HG03432 (cell line): ENCODE measurements around the gene RPL5.
A peak's percentile ranks its signal among the peaks of the same experiment; 100 is the strongest.

Experiments used
- ATAC-seq: cut with Tn5 transposase; IDR thresholded peaks from one replicate; pipeline ENCODE4 v1.9.1; 2021; ENCODE audit warnings: mild to moderate bottlenecking, moderate library complexity; ENCODE audit not compliant: unreplicated experiment

The RPL5 gene

DNA sequence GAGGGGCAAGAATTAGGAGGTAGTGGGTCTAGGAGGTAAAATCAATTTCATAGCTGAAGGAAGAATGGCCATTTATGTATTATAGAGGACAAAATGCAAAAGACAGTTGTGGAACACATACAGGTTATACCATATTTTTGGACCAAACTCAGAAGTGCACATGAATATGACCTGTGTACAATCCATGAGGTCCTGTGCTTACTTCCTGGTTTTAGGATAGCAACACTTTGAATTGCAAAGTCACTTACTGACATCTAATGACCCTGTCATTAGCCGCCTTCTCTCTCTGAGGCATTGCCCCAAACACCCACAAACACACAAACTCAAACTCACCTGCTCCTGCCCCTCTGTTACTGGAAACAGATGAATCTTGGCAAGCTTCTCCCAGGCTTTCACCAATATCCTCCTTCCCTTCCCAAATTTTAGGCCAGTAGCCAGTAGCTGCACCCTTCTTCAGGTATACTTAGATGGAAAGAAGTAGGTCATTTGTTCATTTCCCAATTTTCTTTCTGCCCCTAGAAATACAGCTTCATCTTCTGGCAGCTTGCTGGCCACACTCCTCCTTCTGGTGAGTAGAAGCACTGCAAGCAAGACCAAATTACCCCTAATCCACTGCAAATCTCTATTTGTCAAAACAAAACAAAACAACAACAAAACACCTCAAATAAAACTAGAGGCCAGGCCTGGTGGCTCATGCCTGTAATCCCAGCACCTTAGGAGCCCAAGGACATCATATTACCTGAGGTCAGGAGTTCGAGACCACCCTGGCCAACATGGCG, 13.7 kb upstream of the RPL5 start:
- ATAC-seq = peak; percentile 79

DNA sequence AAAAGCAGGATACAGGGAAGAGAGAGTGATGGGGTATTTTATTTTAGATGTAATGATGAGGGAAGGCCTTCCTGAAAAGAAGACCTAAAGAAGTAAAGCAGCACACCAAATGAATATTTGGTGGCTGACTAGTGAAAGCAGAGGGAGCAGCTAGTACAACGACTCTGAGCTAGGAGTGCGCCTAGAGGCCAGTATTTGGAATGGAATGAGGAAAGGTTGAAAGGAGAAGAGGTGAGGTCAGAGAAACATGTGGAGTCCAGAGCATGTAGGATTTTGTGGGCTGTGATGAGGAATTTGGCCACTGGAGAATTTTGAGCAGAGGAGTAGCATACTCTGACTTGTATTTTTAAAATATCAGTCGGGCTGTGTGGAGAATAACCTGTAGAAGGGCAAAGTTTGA, 11.8 kb upstream of the RPL5 start:
- ATAC-seq = no peak

DNA sequence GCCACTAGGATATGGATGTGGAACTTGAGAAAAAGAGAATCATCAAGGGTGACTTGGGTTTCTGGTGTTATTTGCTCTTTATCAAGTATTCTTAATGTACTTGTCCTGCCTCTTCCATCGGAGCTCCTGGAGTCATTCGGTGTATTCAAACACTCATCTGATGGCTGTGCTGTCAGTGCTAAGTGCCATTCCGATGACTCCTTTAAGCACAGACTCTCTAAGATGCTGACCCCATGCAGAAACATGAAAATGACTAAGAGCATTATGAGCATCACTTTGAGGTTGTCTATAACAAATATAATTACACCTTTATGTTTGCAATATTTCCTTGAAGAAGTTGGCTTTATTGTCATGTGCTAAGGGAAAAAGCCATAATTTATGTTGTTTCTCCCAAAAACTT, 11.3 kb upstream of the RPL5 start:
- ATAC-seq = no peak

DNA sequence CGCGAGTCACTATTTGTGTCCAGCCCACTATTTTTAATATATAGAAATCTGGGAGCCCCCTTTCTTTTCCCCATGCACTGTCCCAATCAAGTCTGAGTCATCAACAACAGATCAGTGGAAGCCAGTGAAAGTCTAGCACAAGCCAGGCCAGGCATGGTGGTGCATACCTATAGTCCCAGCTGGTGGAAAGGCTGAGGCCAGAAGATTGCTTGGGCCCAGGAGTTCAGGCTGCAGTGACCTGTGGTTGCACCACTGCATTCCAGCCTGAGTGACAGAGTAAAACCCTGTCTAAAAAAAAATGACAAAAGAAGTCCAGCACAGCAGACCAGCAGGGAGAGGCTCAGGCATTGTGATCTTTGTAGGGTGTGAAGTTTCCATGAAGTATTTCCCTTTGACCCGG, 9.0 kb upstream of the RPL5 start:
- ATAC-seq = no peak

DNA sequence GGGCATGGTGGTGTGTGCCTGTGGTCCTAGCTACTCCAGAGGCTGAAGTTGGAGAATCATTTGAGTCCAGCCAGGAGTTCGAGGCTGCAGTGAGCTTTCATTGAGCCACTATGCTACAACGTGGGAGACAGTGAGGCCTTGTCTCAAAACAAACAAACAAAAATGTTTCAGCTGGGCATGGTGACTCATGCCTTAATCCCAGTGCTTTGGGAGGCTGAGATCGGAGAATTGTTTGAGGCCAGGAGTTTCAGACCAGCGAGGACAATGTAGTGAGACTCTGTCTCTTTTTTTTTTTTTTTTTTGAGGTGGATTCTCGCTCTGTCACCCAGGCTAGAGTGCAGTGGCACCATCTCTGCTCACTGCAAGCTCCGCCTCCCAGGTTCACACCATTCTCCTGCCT, 5.0 kb upstream of the RPL5 start:
- ATAC-seq = no peak

DNA sequence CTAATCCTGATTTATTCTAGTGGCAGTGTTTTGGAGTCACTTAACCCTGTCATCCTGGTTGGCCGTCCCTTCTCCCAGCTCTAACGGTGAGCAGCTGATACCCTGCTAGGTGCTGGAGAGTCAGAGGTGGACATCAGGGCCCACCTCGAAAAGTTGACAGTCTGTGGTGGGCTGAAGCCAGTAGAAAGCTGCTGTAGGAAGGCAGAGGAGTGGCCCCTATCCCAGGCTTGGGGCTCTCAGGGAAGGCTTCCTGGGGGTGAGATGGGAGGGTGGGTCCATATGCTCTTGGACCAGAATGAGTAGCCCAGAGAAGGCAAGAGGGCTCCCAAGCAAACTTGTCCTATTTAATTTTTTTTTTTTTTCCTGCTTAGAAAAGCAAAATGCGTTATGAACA, 475 bp upstream of the RPL5 start:
- peak; percentile 1 for ATAC-seq

DNA sequence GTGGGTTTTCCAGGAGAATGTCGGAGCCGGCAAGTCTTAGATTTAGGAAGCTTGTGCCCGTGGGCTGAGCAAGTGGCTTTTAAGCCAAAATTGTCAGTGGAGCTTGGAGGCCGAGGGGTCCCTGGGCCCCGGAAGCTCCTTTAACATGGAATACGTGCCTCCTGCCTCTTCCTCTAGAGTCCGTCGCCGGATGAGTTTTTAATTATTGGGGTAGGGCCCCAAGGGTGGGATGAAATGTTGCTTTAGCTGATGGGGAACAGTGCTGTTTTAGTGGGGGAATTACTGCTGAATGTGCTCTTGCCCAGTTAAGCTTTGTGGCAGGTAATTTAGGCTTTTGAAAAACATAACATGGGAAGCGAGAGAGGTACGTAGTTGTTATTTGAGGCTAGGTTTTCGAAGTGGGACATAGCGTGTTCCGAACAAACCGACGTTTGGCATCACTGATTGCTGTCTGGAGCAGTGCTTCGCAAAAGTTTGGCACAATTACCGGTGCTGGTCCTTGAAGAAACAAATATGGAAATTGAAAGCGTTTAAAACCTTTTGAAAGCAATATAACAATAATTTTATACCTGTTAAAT, 786 bp downstream of the RPL5 start:
- no peak for ATAC-seq

DNA sequence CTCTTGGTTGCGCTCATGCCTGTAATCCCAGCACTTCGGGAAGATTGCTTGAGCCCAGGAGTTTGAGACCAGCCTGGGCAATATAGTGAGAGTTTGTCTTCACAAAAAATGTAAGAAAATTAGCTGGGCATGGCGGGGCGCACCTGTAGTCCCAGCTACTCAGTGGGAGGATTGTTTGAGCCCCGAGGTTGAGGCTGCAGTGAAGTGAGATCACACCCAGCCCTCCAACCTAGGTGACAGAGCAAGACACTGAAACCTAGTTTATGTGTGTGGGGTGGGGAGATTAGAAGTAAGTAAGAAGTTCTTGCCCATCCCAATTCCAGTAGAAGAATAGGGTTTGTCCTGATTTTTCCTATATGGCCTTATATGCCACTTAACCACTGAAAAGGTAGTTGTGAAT, 2.0 kb downstream of the RPL5 start:
- ATAC-seq = no peak

DNA sequence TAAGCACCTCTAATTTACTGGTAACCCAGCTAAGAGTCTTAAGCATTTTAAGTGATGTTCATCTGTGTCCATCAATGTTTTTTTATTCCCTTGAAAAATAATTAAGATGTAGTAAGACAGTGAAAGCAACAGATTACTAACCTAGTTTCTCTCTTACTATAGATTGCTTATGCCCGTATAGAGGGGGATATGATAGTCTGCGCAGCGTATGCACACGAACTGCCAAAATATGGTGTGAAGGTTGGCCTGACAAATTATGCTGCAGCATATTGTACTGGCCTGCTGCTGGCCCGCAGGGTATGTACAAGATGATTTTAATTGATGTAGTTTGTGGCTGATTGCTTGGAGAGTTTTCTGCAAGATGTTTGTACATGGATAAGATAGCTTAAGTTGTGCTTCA, 2.8 kb downstream of the RPL5 start:
- ATAC-seq = no peak

DNA sequence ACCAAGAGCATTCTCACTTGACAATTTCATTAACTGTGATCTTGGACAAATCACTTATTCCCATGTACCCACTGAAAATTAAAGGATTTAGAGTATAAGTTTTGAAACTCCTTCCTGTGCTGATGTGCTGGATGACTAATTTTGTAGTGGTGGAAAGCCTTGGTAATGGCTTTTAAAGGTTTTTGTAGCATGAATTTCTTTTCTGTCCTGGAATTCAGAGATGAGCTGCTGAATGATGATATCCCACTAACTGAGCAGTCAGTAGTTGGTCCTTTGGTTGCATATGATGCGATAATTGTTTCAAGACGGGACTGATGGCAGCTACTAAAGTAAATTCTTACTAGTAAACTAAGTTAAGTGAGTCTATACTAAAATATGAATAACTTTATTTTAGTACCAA, 5.2 kb downstream of the RPL5 start:
- no peak for ATAC-seq

DNA sequence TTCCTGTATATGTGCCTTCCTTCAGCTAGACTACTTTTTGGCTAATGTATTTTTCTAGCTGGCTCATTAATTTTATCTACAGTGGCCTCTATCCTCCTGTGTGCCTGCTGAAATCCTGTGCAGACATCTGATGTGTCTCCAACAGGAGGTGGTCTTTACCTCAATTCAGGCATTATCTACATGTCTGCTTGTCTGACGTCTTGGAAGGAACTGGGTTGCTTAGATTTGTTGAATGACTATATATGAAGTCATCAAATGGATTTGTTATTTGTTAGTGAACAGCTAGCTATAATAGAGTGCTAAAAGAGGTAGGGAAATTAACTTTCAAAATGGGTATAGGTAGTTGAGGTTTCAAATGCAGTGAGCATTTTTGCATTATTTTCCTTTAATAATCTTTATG, 6.7 kb downstream of the RPL5 start:
- ATAC-seq = no peak

DNA sequence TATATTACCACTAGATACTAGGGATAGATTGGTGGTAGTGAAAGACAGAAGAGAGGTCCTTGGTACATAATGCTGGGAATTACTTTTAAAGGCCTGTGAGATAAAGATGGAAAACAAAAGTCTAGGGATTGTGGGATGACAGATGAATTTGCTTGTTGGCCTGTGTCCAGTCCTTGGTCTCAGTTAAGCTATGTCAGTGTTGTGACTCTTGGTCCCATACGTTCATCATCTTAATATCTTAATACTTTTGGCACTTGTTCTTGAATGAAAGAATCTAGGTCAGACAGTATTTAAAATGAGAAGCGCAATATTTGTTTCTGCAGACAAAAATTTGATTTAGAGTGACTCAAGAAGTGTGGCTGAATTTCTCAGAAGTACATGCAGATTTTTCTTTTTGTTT, 7.6 kb downstream of the RPL5 start:
- ATAC-seq = no peak

DNA sequence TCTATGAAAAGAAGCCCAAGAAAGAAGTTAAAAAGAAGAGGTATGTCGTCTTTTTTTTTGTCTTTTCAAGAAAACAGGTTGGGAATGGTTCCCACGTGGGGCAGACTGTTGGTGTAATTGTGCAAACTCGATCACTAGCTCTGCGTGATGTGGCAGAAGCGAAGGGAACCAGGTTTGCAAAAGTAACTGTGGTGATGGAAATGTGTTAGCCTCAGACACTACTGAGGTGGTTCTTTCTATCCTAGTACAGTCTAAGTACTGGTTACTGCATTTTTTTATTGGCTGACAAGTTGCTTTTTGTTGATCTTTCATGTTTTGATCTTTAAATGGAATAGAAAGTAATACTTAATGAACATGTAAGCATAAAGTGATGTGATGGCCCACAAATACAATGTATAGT, 8.8 kb downstream of the RPL5 start:
- ATAC-seq = no peak

DNA sequence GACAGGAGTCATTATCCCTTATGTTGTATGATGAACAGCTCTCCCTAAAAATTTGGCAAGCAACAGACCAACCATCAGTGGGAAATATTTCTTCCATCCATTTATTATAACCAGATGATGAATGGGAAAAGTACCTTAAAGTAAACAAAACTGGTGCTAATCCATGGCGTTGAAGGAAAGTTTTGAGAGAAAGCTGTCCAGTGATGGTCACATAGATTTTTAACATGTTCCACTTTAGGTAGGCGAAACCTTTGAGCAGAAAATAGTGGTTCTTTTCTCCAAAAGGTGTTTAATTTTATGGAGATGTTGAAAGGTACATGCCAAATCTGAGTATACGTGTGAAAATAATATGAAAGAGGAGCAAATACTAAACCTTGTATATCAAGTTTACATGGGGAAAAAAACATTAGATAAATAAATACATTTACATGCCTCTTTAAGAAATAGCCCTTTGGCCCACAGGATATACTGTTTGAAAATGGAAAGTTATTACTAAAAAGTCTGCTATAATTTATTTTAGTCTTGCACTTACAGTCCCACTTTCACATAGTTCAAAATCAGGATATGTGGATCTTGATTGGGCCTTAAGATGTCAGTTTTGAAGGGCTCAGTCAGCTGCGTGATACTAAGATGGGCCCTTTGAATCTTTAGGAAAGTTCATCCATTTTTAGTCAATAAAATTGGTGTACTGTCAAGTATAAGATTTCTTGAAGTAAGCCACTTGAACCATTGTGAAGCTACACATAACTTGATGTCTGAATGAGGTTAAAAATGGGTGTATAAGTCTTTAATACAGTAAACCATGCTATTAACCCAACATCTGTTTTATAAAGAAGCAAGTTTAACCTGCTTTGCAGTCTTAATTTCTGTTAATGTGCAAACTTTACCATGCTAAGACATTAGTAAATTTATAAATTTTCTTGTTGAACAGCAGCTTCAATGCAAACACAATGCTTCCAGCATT, 10.5 kb downstream of the RPL5 start:
- no peak for ATAC-seq

DNA sequence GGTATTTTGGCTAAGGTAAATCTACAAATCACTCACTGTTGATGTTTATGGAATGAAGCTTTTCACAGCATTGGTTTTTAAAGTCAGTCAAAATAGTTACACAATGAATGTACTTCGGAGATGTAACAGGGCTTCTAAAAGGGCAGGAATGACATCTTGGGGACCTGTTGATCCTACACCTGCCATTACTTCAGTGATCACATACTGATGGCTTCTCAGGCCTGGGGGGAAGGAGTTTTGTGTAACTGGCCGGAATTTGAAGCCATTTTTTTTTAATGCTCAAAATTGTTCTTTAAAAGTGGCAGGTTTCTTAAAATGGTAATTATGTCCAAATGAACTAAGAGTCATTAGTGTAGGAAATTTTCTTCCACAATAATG, 11.2 kb downstream of the RPL5 start:
- ATAC-seq = no peak

DNA sequence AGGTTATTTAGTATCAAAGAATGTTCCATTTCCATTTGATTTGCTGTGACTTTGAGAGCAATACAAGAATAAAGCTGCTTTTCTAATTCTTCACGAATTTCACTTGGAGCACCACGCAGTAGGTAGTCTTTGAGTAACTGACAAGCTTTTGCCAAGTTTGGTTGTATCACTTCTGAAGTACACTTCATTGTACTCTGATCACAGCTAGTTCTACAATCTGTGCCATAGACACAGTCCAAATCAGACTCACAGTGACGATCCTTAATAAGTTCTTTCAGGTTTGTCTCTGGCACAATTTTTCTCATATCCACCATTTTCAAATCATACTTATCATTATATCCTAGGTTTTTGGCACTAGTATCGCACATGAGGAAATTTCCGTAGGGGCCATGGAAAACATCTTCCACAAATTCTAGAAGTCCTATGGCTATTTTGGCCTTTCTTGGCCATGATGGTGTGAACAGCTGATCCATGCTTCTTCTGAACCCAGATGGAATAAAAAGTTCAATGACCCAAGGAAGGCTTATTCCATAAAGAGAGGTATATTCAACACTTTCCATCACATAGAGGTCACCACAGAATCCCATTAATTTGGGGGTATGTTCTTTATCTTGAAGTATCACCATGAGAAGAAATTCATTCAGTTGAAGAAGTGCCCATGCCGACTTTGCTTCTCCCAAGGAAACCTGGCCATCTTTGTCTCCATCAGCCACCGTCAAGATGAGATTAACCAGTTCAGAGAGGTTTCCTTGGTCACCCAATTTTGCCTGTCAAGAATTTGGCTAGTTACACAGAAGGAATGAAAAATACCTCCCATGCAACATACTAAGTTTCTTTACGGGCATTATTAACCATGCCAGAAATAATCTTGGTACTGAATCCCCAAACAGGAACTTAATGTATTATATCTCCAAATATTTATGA, 11.9 kb downstream of the RPL5 start:
- ATAC-seq = no peak

DNA sequence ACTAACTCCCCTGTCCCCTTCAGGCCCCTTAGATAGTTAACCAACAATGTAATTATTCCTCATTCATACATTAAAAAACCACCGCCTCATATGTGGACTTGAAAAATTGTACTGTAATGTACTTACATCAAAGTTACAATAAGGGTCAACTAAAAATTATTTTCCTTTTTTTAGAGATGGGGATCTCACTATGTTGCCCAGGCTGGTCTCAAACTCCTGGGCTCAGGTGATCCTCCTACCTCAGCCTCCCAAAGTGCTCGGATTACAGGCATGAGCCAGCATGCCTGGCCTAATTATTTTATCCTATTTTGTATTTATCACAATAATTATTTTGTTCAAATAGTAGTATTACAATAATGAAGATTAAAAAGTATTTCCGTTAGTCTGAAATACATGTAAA, 12.6 kb downstream of the RPL5 start:
- no peak for ATAC-seq

DNA sequence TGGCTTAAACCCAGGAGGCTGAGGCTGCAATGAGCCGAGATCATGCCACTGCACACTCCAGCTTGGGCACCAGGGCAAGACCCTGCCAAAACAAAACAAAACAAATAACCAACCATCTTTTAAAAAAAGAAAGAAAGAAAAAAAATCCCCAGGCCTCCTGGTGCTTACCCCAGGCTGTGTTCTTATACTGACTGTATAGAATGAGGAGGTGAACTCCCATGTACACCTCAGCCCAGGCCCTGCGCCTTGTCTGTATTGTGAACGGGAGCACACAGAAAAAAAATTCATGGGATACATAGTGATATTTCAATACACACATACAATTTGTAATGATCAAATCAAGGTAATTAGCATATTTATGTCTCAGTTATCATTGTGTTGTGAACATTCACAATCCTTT, 14.1 kb downstream of the RPL5 start:
- no peak for ATAC-seq

DNA sequence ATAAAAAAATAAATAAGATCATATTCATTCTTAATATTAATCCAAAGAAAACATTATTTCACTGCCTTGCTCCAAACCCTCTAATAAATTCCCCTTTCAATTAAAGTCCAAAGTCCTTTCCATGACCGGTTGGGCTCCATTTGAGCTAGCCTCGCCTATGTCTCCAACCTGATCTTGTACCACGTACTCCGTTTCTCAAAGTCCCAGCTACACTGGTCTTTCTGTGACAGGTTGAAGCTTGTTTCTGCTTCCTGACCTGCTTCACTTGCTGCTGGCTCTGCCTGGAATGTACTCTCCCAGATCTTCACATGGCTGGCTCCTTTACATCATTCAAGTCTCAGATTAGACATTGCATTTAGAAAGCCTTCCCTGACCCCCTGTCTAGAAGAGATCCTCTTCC, 16.4 kb downstream of the RPL5 start:
- ATAC-seq = no peak

DNA sequence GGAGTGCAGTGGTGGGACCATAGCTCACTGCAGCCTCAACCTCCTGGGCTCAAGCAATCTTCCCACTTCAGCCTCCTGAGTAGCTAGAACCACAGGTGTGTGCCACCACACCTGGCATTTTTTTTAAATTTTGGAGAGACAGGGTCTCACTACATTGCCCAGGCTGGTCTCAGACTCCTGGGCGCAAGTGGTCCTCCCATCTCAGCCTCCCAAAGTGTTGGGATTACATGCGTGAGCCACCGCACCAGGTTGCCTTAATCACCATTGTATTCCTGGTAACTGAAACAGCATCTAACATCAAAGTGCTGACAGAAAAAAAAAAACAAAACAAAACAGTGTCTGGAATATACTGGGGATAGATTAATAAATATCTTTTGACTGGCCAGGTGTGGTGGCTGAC, 18.2 kb downstream of the RPL5 start:
- no peak for ATAC-seq

DNA sequence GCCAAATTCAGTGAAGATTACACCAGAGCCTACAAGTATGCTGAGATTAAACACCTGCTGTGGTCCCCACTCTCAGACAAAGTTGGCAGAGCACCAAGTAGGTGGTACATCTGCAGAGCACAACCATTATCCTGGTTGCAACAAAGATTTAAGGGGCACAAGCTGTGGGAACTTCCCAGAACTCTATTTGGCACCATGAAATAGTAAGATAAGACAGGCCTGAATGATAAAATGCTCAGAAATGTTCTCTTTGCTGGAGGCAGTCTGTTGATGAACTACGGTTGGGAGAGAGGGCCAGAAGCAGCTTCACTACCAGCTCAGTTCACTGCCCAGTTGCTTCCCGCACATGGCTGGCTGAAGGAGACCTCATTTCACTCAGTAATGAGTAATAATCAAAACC, 19.9 kb downstream of the RPL5 start:
- ATAC-seq = no peak
